ENCODE data around the gene SLC35E4.

SLC35E4 gene

GRCh38 chr22:30695351-30695851 is 59.8 kb downstream of the SLC35E4 start:
- no peak for DNase-seq

GRCh38 chr22:30695871-30696655 is 60.5 kb downstream of the SLC35E4 start:
- no peak for DNase-seq

All from NCI-H2171 treated with DMSO at 0.1 percent for 48 hours (cell line).